Vagina (tissue), 2 donors: ENCODE measurements around the gene RAET1L. TPM values are rescaled to one million over a fixed set of nuclear protein-coding genes. Genes with fewer than 3 reads are reported as not detected.

ENCODE experiments used
- DNase-seq, 2 donors: peaks; one replicate each; pipeline ENCODE4 v3.0.0-alpha.2; 2017; ENCODE audit errors: extremely low spot score in 2 of 2
- H3K27ac ChIP-seq: fragments of 200-600 bp; sonication (generic); one replicate; pipeline ENCODE4 v1.5.1; 2019
- H3K27me3 ChIP-seq: fragments of 200-600 bp; sonication (generic); one replicate; pipeline ENCODE4 v1.5.1; 2019
- H3K36me3 ChIP-seq, 2 donors: fragments of 200-600 bp; sonication (generic); one replicate each; pipeline ENCODE4 v1.5.1; 2017 to 2019
- H3K4me1 ChIP-seq: fragments of 200-600 bp; sonication (generic); one replicate; pipeline ENCODE4 v1.5.1; 2019
- H3K4me3 ChIP-seq, 2 donors: fragments of 200-600 bp; sonication (generic); 1 replicate in 1 of 2; 2 replicates in 1 of 2; pipeline ENCODE4 v1.5.1; 2016 to 2019
- H3K9me3 ChIP-seq: fragments of 200-600 bp; sonication (generic); one replicate; pipeline ENCODE4 v1.5.1; 2019
- POLR2A ChIP-seq, 2 donors: fragments of 450-650 bp; IDR thresholded peaks; one replicate each; pipeline ENCODE4 v1.6.1; 2017; ENCODE audit warnings: antibody characterized with exemption in 2 of 2, mild to moderate bottlenecking in 2 of 2, moderate library complexity in 2 of 2
- POLR2AphosphoS5 ChIP-seq, 2 donors: sonication (generic); formaldehyde crosslinking; IDR thresholded peaks; one replicate each; pipeline ENCODE4 v1.9.0; 2017; ENCODE audit warnings: antibody characterized with exemption in 2 of 2, mild to moderate bottlenecking in 2 of 2, low read depth in 1 of 2; ENCODE audit not compliant: insufficient read depth in 1 of 2
- intact Hi-C: fragments of 100-400 bp; cut with DNase I; formaldehyde crosslinking; loops from one replicate; pipeline ENCODE4 v1.15.1; 2023
- total RNA-seq: library from RNA; depleted of rRNA; stranded (reverse); fragments of >200 nt; gene quantifications from one replicate; pipeline ENCODE4 v1.2.3, GENCODE V29; 2016
- TF ChIP-seq, protein P1 (sequence below), 3 experiments: fragments of 450-650 bp in 2 of 3; fragments of 200-600 bp in 1 of 3; sonication (generic) in 1 of 3; IDR thresholded peaks; one replicate each; pipeline ENCODE4 v1.5.1; 2017 to 2019; ENCODE audit warnings: antibody characterized with exemption in 3 of 3, mild to moderate bottlenecking in 2 of 3, moderate library complexity in 2 of 3

The RAET1L gene
- total RNA-seq, 1 donor from 2014 or later, result 8.3 TPM

DNA sequence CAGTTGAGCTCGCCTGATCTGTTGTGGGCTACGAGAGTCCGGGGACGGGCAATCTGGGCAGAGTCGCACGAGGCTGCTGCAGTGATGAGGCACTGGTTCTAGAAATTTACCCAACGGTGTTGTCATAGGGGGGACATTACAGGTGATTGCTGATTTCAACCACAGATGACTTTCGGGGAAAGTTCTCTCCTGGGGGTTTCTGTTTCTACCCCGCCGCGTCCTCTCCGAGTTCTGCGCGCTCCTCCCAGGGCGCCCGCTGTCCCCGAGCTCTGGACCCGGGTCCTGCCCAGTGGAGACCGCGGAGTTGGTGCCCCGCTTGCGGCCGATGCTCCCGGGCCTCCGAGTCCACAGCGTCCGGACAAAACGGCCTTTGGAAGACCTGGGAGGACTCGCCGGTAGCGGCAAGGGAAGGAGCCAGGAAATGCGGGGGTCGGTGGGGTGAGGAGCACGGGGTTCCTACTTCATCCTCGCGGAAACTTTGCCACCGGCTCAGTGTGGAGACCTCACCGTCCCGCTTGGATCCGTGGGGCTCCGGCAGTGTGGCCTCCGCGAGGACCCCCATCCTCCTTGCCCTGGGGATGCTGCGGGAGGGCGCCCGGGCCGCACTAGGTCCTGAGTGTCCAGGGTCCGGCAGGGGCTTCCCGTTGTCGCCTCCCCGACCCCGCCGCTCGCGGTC, 12.3 kb upstream of the RAET1L start:
- TF ChIP-seq POLR2AphosphoS5 (IDR thresholded peaks at IDR 0.05; ENCODE audit: insufficient read depth in 1 of 2, low read depth in 1 of 2), result no peak
- TF ChIP-seq POLR2A (IDR thresholded peaks at IDR 0.05), result no peak
- TF ChIP-seq, protein P1, sequence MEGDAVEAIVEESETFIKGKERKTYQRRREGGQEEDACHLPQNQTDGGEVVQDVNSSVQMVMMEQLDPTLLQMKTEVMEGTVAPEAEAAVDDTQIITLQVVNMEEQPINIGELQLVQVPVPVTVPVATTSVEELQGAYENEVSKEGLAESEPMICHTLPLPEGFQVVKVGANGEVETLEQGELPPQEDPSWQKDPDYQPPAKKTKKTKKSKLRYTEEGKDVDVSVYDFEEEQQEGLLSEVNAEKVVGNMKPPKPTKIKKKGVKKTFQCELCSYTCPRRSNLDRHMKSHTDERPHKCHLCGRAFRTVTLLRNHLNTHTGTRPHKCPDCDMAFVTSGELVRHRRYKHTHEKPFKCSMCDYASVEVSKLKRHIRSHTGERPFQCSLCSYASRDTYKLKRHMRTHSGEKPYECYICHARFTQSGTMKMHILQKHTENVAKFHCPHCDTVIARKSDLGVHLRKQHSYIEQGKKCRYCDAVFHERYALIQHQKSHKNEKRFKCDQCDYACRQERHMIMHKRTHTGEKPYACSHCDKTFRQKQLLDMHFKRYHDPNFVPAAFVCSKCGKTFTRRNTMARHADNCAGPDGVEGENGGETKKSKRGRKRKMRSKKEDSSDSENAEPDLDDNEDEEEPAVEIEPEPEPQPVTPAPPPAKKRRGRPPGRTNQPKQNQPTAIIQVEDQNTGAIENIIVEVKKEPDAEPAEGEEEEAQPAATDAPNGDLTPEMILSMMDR (IDR thresholded peaks at IDR 0.05), result no peak
- peak overlapping the region in 1 of 2 donors; percentile 36 for H3K4me3 ChIP-seq
- DNase-seq, result no peak
- peaks cover 13% of the 10 kb centered on the region for H3K4me1 ChIP-seq
- H3K27ac ChIP-seq, result no peak overlapping the region
- no peaks in the 10 kb centered on the region for H3K36me3 ChIP-seq
- no peaks in the 10 kb centered on the region for H3K9me3 ChIP-seq
- intact Hi-C loops, result no loop called here
- peaks cover 11% of the 10 kb centered on the region for H3K27me3 ChIP-seq

DNA sequence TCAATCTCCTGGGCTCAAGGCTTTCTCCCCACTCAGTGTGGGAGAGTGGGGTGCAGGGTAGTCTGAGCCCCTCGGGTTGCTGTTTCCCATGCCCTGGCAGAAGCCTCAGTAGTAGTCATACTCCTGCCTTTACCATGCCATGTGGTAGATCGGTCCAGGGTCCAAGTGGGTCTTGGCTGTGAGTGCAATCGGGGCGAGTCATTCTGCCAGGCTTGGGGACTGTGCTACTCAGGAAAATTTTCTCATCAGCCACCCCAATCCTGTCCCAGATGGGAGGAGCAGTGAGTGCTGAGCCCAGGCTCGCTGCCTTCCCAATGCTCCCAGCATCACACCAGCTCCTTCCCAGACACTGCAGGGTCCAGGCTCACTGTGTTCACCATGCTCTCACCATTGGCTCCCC, 10.7 kb upstream of the RAET1L start:
- Histone ChIP-seq H3K9me3 (no peaks in the 10 kb centered on the region), H3K36me3 (no peaks in the 10 kb centered on the region), H3K4me3 (no peak overlapping the region), H3K27ac (no peak overlapping the region), H3K27me3 (peaks cover 11% of the 10 kb centered on the region), H3K4me1 (peaks cover 13% of the 10 kb centered on the region)
- intact Hi-C loops, result no loop called here
- DNase-seq, result no peak
- no peak for TF ChIP-seq POLR2A (IDR thresholded peaks at IDR 0.05)
- TF ChIP-seq, protein P1 (IDR thresholded peaks at IDR 0.05), result no peak
- no peak for TF ChIP-seq POLR2AphosphoS5 (IDR thresholded peaks at IDR 0.05; ENCODE audit: insufficient read depth in 1 of 2, low read depth in 1 of 2)

DNA sequence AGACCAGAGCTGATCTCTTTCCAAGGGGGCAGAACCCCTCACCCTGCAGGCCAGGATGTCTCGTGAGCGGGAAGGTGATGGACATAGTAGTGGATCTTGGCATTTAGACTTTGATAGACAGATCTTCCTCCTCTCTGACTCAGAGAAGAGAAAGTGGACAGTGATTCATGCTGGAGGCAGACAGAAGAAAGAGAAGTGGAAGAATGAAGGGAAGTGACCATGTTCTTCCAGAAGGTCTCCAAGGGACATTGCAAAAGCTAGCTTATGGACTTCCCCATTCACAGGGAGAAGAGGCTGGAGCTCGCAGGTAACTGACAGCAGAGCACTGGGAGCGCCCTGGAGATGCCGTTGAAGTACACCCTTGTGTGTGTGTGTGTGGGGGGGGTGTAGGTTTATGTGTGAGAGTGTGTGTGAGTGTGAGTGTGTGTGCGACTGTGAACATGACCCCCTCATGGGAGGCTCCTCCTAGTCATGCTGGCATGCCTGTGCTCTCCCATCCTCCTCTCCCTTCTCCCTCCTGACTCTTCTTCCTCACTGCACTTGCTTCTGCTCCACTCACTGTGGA, 8.0 kb upstream of the RAET1L start:
- Histone ChIP-seq H3K9me3 (no peaks in the 10 kb centered on the region), H3K27me3 (peaks cover 6% of the 10 kb centered on the region), H3K4me1 (peaks cover 12% of the 10 kb centered on the region), H3K36me3 (no peaks in the 10 kb centered on the region), H3K4me3 (no peak overlapping the region), H3K27ac (no peak overlapping the region)
- intact Hi-C loops, result no loop called here
- TF ChIP-seq POLR2AphosphoS5 (IDR thresholded peaks at IDR 0.05; ENCODE audit: insufficient read depth in 1 of 2, low read depth in 1 of 2) (no peak), POLR2A (IDR thresholded peaks at IDR 0.05) (no peak)
- TF ChIP-seq, protein P1 (IDR thresholded peaks at IDR 0.05), result no peak
- peak in 1 of 2 donors; percentile 93 for DNase-seq

DNA sequence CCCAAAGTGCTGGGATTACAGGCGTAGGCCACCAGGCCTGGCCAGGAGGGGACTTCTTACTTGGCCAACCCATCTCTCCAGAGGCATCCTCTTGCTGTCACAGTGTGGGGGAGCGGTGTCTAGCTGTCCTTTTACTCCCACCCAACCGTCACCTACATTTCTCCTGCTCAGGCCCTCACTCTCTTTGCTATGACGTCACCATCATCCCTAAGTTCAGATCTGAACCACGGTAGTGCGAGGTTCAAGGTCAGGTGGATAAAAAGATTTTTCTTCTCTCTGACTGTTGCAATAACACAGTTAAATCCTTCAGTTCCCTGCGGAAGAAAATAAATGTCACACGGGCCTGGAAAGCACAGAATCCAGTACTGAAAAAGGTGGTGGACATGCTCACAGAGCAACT, 7.3 kb upstream of the RAET1L start:
- Histone ChIP-seq H3K4me3 (no peak overlapping the region), H3K4me1 (peaks cover 5% of the 10 kb centered on the region), H3K36me3 (no peaks in the 10 kb centered on the region), H3K9me3 (no peaks in the 10 kb centered on the region), H3K27ac (no peak overlapping the region), H3K27me3 (no peaks in the 10 kb centered on the region)
- no peak for TF ChIP-seq POLR2AphosphoS5 (IDR thresholded peaks at IDR 0.05; ENCODE audit: insufficient read depth in 1 of 2, low read depth in 1 of 2)
- TF ChIP-seq POLR2A (IDR thresholded peaks at IDR 0.05), result no peak
- TF ChIP-seq, protein P1 (IDR thresholded peaks at IDR 0.05), result no peak
- intact Hi-C loops, result no loop called here
- peak in 1 of 2 donors; percentile 52 for DNase-seq

DNA sequence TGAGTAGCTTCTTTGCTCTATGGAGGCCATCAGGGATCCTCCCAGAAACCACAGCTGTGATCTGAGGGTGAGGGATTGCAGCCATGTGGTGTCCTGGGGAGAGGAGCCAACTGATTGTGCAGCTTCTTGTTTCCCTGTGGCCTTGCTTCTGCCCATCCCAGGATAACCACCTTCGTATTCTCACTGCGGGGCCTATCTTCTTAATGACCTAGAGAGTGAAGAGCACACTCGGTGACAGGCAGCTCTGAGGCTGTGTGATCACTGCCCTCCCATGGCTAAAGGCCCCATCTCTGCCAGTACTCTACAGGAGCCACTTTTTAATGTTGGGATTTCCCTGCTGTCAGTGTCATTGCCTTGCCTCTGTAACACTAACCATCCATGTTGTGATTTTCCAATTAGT, 5.3 kb upstream of the RAET1L start:
- H3K9me3 ChIP-seq, result no peaks in the 10 kb centered on the region
- H3K27me3 ChIP-seq, result no peaks in the 10 kb centered on the region
- no peak overlapping the region for H3K27ac ChIP-seq
- DNase-seq, result no peak
- peaks cover 10% of the 10 kb centered on the region for H3K4me1 ChIP-seq
- intact Hi-C loops, result no loop called here
- no peaks in the 10 kb centered on the region for H3K36me3 ChIP-seq
- TF ChIP-seq POLR2A (IDR thresholded peaks at IDR 0.05), result no peak
- TF ChIP-seq, protein P1 (IDR thresholded peaks at IDR 0.05), result no peak
- no peak for TF ChIP-seq POLR2AphosphoS5 (IDR thresholded peaks at IDR 0.05; ENCODE audit: insufficient read depth in 1 of 2, low read depth in 1 of 2)
- H3K4me3 ChIP-seq, result no peak overlapping the region
